ENCODE data around the gene PCSK4.
A peak's percentile ranks its signal among the peaks of the same experiment; 100 is the strongest.
"Not testable (repeated sequence)": the region's sequence is repeated elsewhere in the genome, so short reads cannot be mapped to it uniquely, and the experiment has no call there.

The PCSK4 gene

DNA sequence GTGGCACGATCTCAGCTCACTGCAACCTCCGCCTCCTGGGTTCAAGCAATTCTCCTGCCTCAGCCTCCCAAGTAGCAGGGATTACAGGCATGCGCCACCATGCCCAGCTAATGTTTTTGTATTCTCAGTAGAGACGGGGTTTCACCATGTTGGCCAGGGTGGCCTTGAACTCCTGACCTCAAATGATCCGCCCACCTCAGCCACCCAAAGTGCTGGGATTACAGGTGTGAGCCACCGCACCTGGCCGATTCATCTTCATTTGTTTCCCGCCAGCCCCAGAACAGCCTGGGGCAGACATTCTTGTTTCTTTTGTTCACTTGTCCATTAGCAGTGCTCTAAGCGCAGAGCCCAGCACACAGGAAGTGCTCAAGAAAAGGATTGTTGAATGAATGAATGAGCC, 13.1 kb downstream of the PCSK4 start:
- H3K27me3 ChIP-seq (ENCODE audit: control insufficient read depth, insufficient read depth, low read length); H3K4me3 ChIP-seq (ENCODE audit: low read depth, low read length); H3K4me1 ChIP-seq (ENCODE audit: control insufficient read depth, insufficient read depth, low read length); H3K36me3 ChIP-seq (ENCODE audit: control insufficient read depth, insufficient read depth, low read length); H3K9ac ChIP-seq (ENCODE audit: low read depth, low read length); H3K9me3 ChIP-seq (ENCODE audit: control insufficient read depth, insufficient read depth, low read length): not testable (repeated sequence)

- Histone ChIP-seq H3K36me3 (ENCODE audit: control insufficient read depth, insufficient read depth, low read length) (peaks cover 5% of the 10 kb centered on the region), H3K4me1 (ENCODE audit: control insufficient read depth, insufficient read depth, low read length) (no peaks in the 10 kb centered on the region), H3K9ac (ENCODE audit: low read depth, low read length) (no peak overlapping the region), H3K27me3 (ENCODE audit: control insufficient read depth, insufficient read depth, low read length) (peaks cover 20% of the 10 kb centered on the region), H3K9me3 (ENCODE audit: control insufficient read depth, insufficient read depth, low read length) (no peaks in the 10 kb centered on the region), H3K4me3 (ENCODE audit: low read depth, low read length) (no peak overlapping the region)
Observed at GRCh38 chr19:1475751-1476437, 14.3 kb downstream of the PCSK4 start.

- H3K36me3 ChIP-seq (ENCODE audit: control insufficient read depth, insufficient read depth, low read length) = peaks cover 5% of the 10 kb centered on the region
- H3K4me3 ChIP-seq (ENCODE audit: low read depth, low read length) = no peak overlapping the region
- no peaks in the 10 kb centered on the region for H3K9me3 ChIP-seq (ENCODE audit: control insufficient read depth, insufficient read depth, low read length)
- no peaks in the 10 kb centered on the region for H3K4me1 ChIP-seq (ENCODE audit: control insufficient read depth, insufficient read depth, low read length)
- H3K9ac ChIP-seq (ENCODE audit: low read depth, low read length) = no peak overlapping the region
- H3K27me3 ChIP-seq (ENCODE audit: control insufficient read depth, insufficient read depth, low read length) = peaks cover 25% of the 10 kb centered on the region
Observed at GRCh38 chr19:1474765-1475351, 15.3 kb downstream of the PCSK4 start.

- peaks cover 29% of the 10 kb centered on the region for H3K27me3 ChIP-seq (ENCODE audit: control insufficient read depth, insufficient read depth, low read length)
- H3K9ac ChIP-seq (ENCODE audit: low read depth, low read length) = no peak overlapping the region
- peaks cover 5% of the 10 kb centered on the region for H3K36me3 ChIP-seq (ENCODE audit: control insufficient read depth, insufficient read depth, low read length)
- H3K4me1 ChIP-seq (ENCODE audit: control insufficient read depth, insufficient read depth, low read length) = no peaks in the 10 kb centered on the region
- H3K9me3 ChIP-seq (ENCODE audit: control insufficient read depth, insufficient read depth, low read length) = no peaks in the 10 kb centered on the region
- H3K4me3 ChIP-seq (ENCODE audit: low read depth, low read length) = no peak overlapping the region
Observed at GRCh38 chr19:1474011-1474764, 16.0 kb downstream of the PCSK4 start.

GRCh38 chr19:1473085-1473851, 16.9 kb downstream of the PCSK4 start:
- no peak overlapping the region for H3K4me3 ChIP-seq (ENCODE audit: low read depth, low read length)
- H3K36me3 ChIP-seq (ENCODE audit: control insufficient read depth, insufficient read depth, low read length) = peaks cover 5% of the 10 kb centered on the region
- no peaks in the 10 kb centered on the region for H3K9me3 ChIP-seq (ENCODE audit: control insufficient read depth, insufficient read depth, low read length)
- H3K9ac ChIP-seq (ENCODE audit: low read depth, low read length) = no peak overlapping the region
- peaks cover 33% of the 10 kb centered on the region for H3K27me3 ChIP-seq (ENCODE audit: control insufficient read depth, insufficient read depth, low read length)
- H3K4me1 ChIP-seq (ENCODE audit: control insufficient read depth, insufficient read depth, low read length) = no peaks in the 10 kb centered on the region

- Histone ChIP-seq H3K36me3 (ENCODE audit: control insufficient read depth, insufficient read depth, low read length) (peaks cover 5% of the 10 kb centered on the region), H3K4me1 (ENCODE audit: control insufficient read depth, insufficient read depth, low read length) (no peaks in the 10 kb centered on the region), H3K9ac (ENCODE audit: low read depth, low read length) (no peak overlapping the region), H3K27me3 (ENCODE audit: control insufficient read depth, insufficient read depth, low read length) (peaks cover 40% of the 10 kb centered on the region), H3K9me3 (ENCODE audit: control insufficient read depth, insufficient read depth, low read length) (no peaks in the 10 kb centered on the region), H3K4me3 (ENCODE audit: low read depth, low read length) (no peak overlapping the region)
Observed at GRCh38 chr19:1472231-1473084, 17.7 kb downstream of the PCSK4 start.

DNA sequence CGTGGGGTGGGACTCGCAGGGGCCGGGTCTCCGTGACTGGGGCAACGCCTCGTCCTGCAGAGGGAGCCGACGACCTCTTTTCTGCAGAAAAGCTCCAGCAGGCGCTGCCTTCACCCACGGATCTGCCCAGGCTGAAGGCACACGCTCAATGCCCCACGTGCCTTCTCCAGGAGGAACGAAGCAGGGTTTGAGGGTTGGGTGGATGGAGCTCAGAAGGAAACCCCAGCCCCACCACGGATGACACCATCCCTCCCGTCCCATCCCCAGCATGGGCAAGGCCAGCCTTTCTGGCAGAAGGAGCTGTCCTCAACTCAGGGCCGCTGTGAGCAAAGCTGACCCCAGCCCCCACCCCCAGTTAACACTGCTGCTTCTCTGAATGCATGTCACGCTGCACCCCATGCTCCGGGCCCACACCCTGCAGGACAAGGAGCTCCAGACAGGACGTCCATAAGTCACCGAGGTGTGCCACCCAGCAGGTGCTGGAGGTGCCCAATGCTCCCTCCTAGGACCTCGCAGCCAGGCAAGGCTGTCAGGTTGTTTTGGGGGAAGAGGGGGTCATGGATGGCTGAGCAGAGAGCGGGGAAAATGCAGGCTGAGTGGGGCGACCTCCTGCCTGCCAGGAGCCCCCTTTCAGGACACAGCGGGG, 18.5 kb downstream of the PCSK4 start:
- H3K4me3 ChIP-seq (ENCODE audit: low read depth, low read length) = peak overlapping the region; percentile 48
- no peaks in the 10 kb centered on the region for H3K4me1 ChIP-seq (ENCODE audit: control insufficient read depth, insufficient read depth, low read length)
- peaks cover 5% of the 10 kb centered on the region for H3K36me3 ChIP-seq (ENCODE audit: control insufficient read depth, insufficient read depth, low read length)
- H3K9ac ChIP-seq (ENCODE audit: low read depth, low read length) = no peak overlapping the region
- H3K27me3 ChIP-seq (ENCODE audit: control insufficient read depth, insufficient read depth, low read length) = peaks cover 47% of the 10 kb centered on the region
- H3K9me3 ChIP-seq (ENCODE audit: control insufficient read depth, insufficient read depth, low read length) = no peaks in the 10 kb centered on the region

GRCh38 chr19:1471010-1471514, 19.1 kb downstream of the PCSK4 start:
- Histone ChIP-seq H3K4me3 (ENCODE audit: low read depth, low read length) (peak overlapping the region; percentile 48), H3K9ac (ENCODE audit: low read depth, low read length) (no peak overlapping the region), H3K27me3 (ENCODE audit: control insufficient read depth, insufficient read depth, low read length) (peaks cover 52% of the 10 kb centered on the region), H3K9me3 (ENCODE audit: control insufficient read depth, insufficient read depth, low read length) (no peaks in the 10 kb centered on the region), H3K4me1 (ENCODE audit: control insufficient read depth, insufficient read depth, low read length) (no peaks in the 10 kb centered on the region), H3K36me3 (ENCODE audit: control insufficient read depth, insufficient read depth, low read length) (peaks cover 3% of the 10 kb centered on the region)

DNA sequence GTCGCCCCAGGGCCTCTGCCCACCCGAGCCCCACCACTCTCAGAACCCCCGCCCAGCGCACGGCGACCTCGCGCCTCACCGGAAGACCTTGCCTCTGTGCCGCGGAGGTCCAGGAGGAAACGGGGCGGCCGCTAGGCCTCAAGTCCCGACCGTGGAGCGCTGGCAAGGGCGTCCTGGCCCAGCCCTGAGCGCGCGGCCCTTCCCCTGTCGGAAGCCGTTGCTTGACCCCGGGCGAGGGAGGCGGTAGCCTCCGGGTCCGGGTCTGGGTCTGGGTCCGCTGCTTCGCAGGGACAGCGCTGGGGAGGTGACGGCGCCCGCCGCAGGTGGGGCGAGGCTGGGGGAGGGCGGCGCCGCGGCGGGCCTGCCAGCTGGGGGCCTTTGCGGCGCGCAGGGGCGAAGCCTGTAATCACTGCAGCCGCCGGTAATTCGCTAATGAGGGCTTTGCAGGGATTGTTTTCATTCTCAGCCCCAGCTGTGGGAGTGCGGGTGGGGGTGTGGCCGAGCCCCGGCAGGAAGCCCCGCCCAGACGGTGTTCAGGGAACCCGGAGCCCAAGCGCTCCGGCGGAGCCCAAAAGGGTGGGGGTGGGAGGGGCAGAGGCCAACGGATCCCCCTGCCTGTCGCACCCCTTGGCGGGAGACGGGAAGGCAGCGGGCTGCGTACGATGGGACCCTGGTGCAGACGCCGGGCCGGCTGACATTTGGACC, 19.7 kb downstream of the PCSK4 start:
- Histone ChIP-seq H3K27me3 (ENCODE audit: control insufficient read depth, insufficient read depth, low read length) (peaks cover 58% of the 10 kb centered on the region), H3K9ac (ENCODE audit: low read depth, low read length) (no peak overlapping the region), H3K4me3 (ENCODE audit: low read depth, low read length) (peak overlapping the region; percentile 48), H3K9me3 (ENCODE audit: control insufficient read depth, insufficient read depth, low read length) (no peaks in the 10 kb centered on the region), H3K36me3 (ENCODE audit: control insufficient read depth, insufficient read depth, low read length) (no peaks in the 10 kb centered on the region), H3K4me1 (ENCODE audit: control insufficient read depth, insufficient read depth, low read length) (no peaks in the 10 kb centered on the region)

GRCh38 chr19:1470055-1470304, 20.2 kb downstream of the PCSK4 start:
- Histone ChIP-seq H3K4me1 (ENCODE audit: control insufficient read depth, insufficient read depth, low read length) (no peaks in the 10 kb centered on the region), H3K4me3 (ENCODE audit: low read depth, low read length) (peak overlapping the region; percentile 48), H3K9me3 (ENCODE audit: control insufficient read depth, insufficient read depth, low read length) (no peaks in the 10 kb centered on the region), H3K9ac (ENCODE audit: low read depth, low read length) (no peak overlapping the region), H3K36me3 (ENCODE audit: control insufficient read depth, insufficient read depth, low read length) (no peaks in the 10 kb centered on the region), H3K27me3 (ENCODE audit: control insufficient read depth, insufficient read depth, low read length) (peaks cover 63% of the 10 kb centered on the region)
